CD4-positive, alpha-beta T cell treated with Interferon alpha-2 for 1 hour (primary cell): ENCODE measurements around the gene TRMT11.
"Not testable (repeated sequence)": the region's sequence is repeated elsewhere in the genome, so short reads cannot be mapped to it uniquely, and the experiment has no call there.

ENCODE experiments used
- DNase-seq, 2 donors: peaks; one replicate each; pipeline ENCODE4 v3.0.0-alpha.2; 2020 to 2022

TRMT11 gene

GRCh38 chr6:126048635-126049034 is 62.3 kb downstream of the TRMT11 start:
- DNase-seq: no peak

- DNase-seq: no peak
Measured at GRCh38 chr6:126050795-126051194, 64.5 kb downstream of the TRMT11 start.

- DNase-seq: no peak
Measured at GRCh38 chr6:126051791-126052190, 65.5 kb downstream of the TRMT11 start.

GRCh38 chr6:126052485-126052884 is 66.1 kb downstream of the TRMT11 start:
- no peak for DNase-seq

- DNase-seq: no peak
Measured at GRCh38 chr6:126054258-126054702, 67.9 kb downstream of the TRMT11 start.

- no peak for DNase-seq
Measured at GRCh38 chr6:126054802-126055201, 68.5 kb downstream of the TRMT11 start.

- DNase-seq: no peak
Measured at GRCh38 chr6:126055449-126055848, 69.1 kb downstream of the TRMT11 start.

GRCh38 chr6:126056355-126057004 is 70.1 kb downstream of the TRMT11 start:
- no peak for DNase-seq

GRCh38 chr6:126058085-126058484 is 71.7 kb downstream of the TRMT11 start:
- not testable (repeated sequence) for DNase-seq

- no peak for DNase-seq
Measured at GRCh38 chr6:126060400-126060799, 74.1 kb downstream of the TRMT11 start.

- DNase-seq: no peak
Measured at GRCh38 chr6:126063512-126064146, 77.3 kb downstream of the TRMT11 start.

GRCh38 chr6:126064257-126064747 is 78.0 kb downstream of the TRMT11 start:
- no peak for DNase-seq

- DNase-seq: no peak
Measured at GRCh38 chr6:126064748-126065401, 78.5 kb downstream of the TRMT11 start.

- no peak for DNase-seq
Measured at GRCh38 chr6:126066053-126067048, 80.0 kb downstream of the TRMT11 start.

- DNase-seq: no peak
Measured at GRCh38 chr6:126067073-126067472, 80.7 kb downstream of the TRMT11 start.

GRCh38 chr6:126069449-126069848 is 83.1 kb downstream of the TRMT11 start:
- DNase-seq: no peak

GRCh38 chr6:126071000-126071647 is 84.8 kb downstream of the TRMT11 start:
- DNase-seq: no peak

- DNase-seq: no peak
Measured at GRCh38 chr6:126072172-126072571, 85.8 kb downstream of the TRMT11 start.

- no peak for DNase-seq
Measured at GRCh38 chr6:126072834-126073233, 86.5 kb downstream of the TRMT11 start.

GRCh38 chr6:126075335-126076071 is 89.2 kb downstream of the TRMT11 start:
- DNase-seq: no peak

- no peak for DNase-seq
Measured at GRCh38 chr6:126076992-126077664, 90.8 kb downstream of the TRMT11 start.
